HepG2 (cell line): ENCODE results near the gene RAB3IP. TPM values are rescaled to one million over a fixed set of nuclear protein-coding genes. Genes with fewer than 3 reads are reported as not detected.

Source experiments
- BCLAF1 ChIP-seq: fragments of 450-650 bp; IDR thresholded peaks from 2 replicates; pipeline ENCODE4 v1.6.1; 2017; ENCODE audit warnings: mild to moderate bottlenecking
- BRD4 ChIP-seq: sonication (generic); formaldehyde crosslinking; IDR thresholded peaks from 2 replicates; pipeline ENCODE4 v1.4.0; 2020; ENCODE audit warnings: missing genetic modification reagents
- CBX1 ChIP-seq: IDR thresholded peaks from one replicate; pipeline ENCODE4 v1.6.1; 2016; ENCODE audit warnings: antibody characterized with exemption, low read depth
- CHD2 ChIP-seq: IDR thresholded peaks from 2 replicates; pipeline ENCODE4 v1.6.1; 2011; ENCODE audit warnings: low read depth, low read length, improper control_type of control experiment
- FLYWCH1 ChIP-seq: sonication (generic); formaldehyde crosslinking; IDR thresholded peaks from 2 replicates; pipeline ENCODE4 v1.8.1; 2023; ENCODE audit warnings: mild to moderate bottlenecking, missing genetic modification reagents
- HES4 ChIP-seq: sonication (generic); formaldehyde crosslinking; IDR thresholded peaks from 2 replicates; pipeline ENCODE4 v1.9.0; 2021; ENCODE audit warnings: mild to moderate bottlenecking, missing genetic modification reagents, borderline replicate concordance
- KDM2A ChIP-seq: sonication (generic); formaldehyde crosslinking; IDR thresholded peaks from 2 replicates; pipeline ENCODE4 v1.4.0; 2020; ENCODE audit warnings: low read depth, missing genetic modification reagents, borderline replicate concordance
- MEIS1 ChIP-seq: sonication (generic); formaldehyde crosslinking; IDR thresholded peaks from 2 replicates; pipeline ENCODE4 v1.9.0; 2021; ENCODE audit warnings: mild to moderate bottlenecking, missing genetic modification reagents, moderate library complexity, borderline replicate concordance
- PLRG1 ChIP-seq: fragments of 450-650 bp; conservative IDR thresholded peaks from 2 replicates; pipeline ENCODE4 v1.6.1; 2016
- PRDM4 ChIP-seq: sonication (generic); formaldehyde crosslinking; IDR thresholded peaks from 2 replicates; pipeline ENCODE4 v1.9.0; 2021; ENCODE audit warnings: missing genetic modification reagents, borderline replicate concordance
- ZMYM4 ChIP-seq: sonication (generic); formaldehyde crosslinking; IDR thresholded peaks from 2 replicates; pipeline ENCODE4 v1.8.1; 2023; ENCODE audit warnings: mild to moderate bottlenecking, missing genetic modification reagents
- ZNF383 ChIP-seq: sonication (generic); formaldehyde crosslinking; IDR thresholded peaks from 2 replicates; pipeline ENCODE4 v1.4.0; 2020; ENCODE audit warnings: missing genetic modification reagents, mild to moderate bottlenecking, borderline replicate concordance
- ZNF512B ChIP-seq: sonication (generic); formaldehyde crosslinking; IDR thresholded peaks from 2 replicates; pipeline ENCODE4 v1.5.1; 2020; ENCODE audit warnings: missing genetic modification reagents, mild to moderate bottlenecking, borderline replicate concordance
- ZNF614 ChIP-seq: IDR thresholded peaks from 2 replicates; pipeline ENCODE4 v1.6.1; 2018; ENCODE audit warnings: missing biosample characterization, missing genetic modification reagents, inconsistent platforms, borderline replicate concordance
- ZNF792 ChIP-seq: IDR thresholded peaks from 2 replicates; pipeline ENCODE4 v1.6.1; 2016
- polyA plus RNA-seq, 8 experiments: library from polyadenylated mRNA; depleted of rRNA in 3 of 8; stranded (reverse) in 7 of 8; unstranded in 1 of 8; fragments of >200 nt; fragmentation: Illumina TruSeq in 4 of 8; extraction: Trizol in 4 of 8; gene quantifications; 2 replicates each; pipeline versions ENCODE4 v1.2.1 to v1.2.3, GENCODE V29; 2011 to 2016; ENCODE audit warnings: low read depth in 4 of 8, missing spikeins in 1 of 8, mixed read lengths in 1 of 8; ENCODE audit not compliant: insufficient read depth in 1 of 8
- total RNA-seq, 5 experiments: library from RNA; depleted of rRNA; stranded (reverse); fragments of >200 nt; fragmentation: Illumina TruSeq; extraction: Trizol; gene quantifications; 2 replicates each; pipeline ENCODE4 v1.2.3, GENCODE V29; 2016; ENCODE audit warnings: low read depth in 1 of 5
- TF ChIP-seq, protein P1 (sequence below): sonication (generic); formaldehyde crosslinking; IDR thresholded peaks from 2 replicates; pipeline ENCODE4 v1.4.0; 2020; ENCODE audit warnings: mild to moderate bottlenecking, missing genetic modification reagents
- TF ChIP-seq, protein P2 (sequence below): sonication (generic); formaldehyde crosslinking; IDR thresholded peaks from 2 replicates; pipeline ENCODE4 v1.8.1; 2023; ENCODE audit warnings: mild to moderate bottlenecking, moderate library complexity, missing genetic modification reagents

RAB3IP gene
- total and polyA plus RNA-seq, 2 of the 13 experiments (the other 11 are each of a cell fraction or from before 2014, with no cell fraction given), result 33.6 to 41.1 TPM

DNA sequence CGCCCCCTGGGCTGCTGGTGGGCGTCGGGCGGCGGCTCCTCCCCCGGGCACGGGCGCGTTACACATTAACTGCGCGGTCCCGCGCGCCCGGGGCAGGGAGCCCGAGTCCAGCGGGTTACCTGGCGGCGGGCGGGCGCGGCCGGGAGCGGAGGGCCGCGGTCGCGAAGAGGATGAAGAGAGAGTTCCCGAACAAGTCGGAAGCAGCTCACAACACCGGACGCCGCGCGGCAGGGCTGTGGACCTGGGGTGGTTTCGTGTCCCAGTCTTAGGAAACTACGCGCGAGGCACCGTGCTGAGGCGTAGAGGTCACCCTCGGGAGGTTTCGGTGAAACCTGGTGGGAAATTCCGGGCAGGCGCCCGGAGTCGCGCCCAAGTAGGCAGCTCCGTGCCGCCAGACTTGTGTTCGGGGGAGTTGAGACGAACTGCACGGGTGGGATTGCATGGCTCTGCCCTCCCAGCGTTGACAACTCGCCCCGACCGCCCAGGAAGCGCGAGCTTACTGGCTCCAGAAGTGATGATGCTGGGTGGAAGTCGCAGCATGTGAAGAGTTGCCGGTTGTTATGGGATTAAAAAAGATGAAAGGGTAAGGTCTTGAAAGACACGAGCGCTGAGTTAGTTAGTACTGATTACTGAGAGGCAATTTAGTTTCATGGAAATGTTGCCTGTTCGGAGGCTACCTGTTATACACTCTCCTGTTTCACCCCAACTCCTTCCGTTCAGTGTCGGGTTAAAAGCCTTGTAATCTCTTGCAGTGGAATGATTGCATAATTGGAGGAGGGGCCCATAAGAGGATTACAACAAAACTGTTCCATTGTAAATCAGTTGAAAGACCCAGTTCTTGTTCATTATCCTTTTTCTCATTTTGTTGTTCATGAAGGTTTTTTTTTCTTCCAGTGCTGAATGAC, 879 bp downstream of the RAB3IP start (continued):
- TF ChIP-seq ZNF512B (CRISPR knock-in tag), result no peak
- TF ChIP-seq BCLAF1, result no peak
- TF ChIP-seq CHD2, result no peak
- no peak for TF ChIP-seq ZMYM4
- TF ChIP-seq, protein P1, sequence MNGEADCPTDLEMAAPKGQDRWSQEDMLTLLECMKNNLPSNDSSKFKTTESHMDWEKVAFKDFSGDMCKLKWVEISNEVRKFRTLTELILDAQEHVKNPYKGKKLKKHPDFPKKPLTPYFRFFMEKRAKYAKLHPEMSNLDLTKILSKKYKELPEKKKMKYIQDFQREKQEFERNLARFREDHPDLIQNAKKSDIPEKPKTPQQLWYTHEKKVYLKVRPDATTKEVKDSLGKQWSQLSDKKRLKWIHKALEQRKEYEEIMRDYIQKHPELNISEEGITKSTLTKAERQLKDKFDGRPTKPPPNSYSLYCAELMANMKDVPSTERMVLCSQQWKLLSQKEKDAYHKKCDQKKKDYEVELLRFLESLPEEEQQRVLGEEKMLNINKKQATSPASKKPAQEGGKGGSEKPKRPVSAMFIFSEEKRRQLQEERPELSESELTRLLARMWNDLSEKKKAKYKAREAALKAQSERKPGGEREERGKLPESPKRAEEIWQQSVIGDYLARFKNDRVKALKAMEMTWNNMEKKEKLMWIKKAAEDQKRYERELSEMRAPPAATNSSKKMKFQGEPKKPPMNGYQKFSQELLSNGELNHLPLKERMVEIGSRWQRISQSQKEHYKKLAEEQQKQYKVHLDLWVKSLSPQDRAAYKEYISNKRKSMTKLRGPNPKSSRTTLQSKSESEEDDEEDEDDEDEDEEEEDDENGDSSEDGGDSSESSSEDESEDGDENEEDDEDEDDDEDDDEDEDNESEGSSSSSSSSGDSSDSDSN (CRISPR knock-in tag), result peak; percentile 69; the same call in 1 of the 2 replicates
- TF ChIP-seq HES4 (CRISPR knock-in tag), result no peak
- no peak for TF ChIP-seq BRD4 (CRISPR knock-in tag)
- TF ChIP-seq PRDM4 (CRISPR knock-in tag), result no peak
- peak; percentile 14; the same call in 1 of the 2 replicates for TF ChIP-seq MEIS1 (CRISPR knock-in tag)
- TF ChIP-seq ZNF383 (CRISPR knock-in tag), result no peak
- no peak for TF ChIP-seq ZNF792 (CRISPR knock-in tag)
- TF ChIP-seq KDM2A (CRISPR knock-in tag), result no peak
- no peak for TF ChIP-seq ZNF614 (CRISPR knock-in tag)
- 0 out of 2 replicates have a peak, but pooled peaks have one; percentile 9 for TF ChIP-seq FLYWCH1 (CRISPR knock-in tag)
- no peak for TF ChIP-seq CBX1
- TF ChIP-seq PLRG1, result no peak
- TF ChIP-seq, protein P2, sequence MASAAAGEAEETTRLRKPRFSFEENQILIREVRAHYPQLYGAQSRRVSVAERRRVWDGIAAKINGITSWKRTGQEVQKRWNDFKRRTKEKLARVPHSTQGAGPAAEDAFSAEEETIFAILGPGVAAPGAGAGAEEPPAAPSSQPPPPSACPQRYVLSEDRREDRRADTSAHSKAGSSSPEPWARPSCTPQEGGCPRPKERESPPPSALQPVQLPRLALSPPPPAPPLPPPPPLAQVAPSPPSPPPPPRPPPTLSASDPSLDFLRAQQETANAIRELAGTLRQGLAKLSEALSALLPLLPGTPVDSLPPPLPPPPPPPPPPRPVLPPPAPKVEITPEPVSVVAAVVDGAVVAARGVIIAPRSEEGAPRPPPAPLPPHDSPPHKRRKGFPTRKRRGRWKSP, result peak; percentile 47; the same call in 1 of the 2 replicates
